DMS153 (cell line): ENCODE measurements around the gene MEF2D.

ENCODE experiments used
- DNase-seq: peaks from one replicate; lab custom pipeline; 2025; lab: John Stamatoyannopoulos, UW

The MEF2D gene

DNA sequence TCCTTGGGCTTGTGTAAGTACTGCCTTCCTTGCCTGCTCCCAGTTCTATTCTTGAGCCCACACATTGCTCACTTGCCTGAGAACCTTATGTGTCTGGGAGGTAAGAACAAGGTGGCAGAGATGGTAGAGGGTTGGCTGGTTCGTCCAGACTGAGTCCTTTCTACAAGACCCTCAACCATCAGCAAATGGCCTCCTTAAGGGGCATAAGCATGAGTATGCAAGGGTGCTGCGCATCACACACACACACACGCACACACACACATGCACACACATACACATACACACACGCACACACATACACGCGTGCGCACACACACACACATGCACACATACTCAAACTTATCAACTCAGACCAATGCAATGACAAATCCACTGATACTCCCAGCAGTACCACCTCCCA is 74.6 kb downstream of the MEF2D start:
- DNase-seq = no peak

- no peak for DNase-seq
These were observed 75.7 kb downstream of the MEF2D start for GRCh38 chr1:156424806-156425432.

DNA sequence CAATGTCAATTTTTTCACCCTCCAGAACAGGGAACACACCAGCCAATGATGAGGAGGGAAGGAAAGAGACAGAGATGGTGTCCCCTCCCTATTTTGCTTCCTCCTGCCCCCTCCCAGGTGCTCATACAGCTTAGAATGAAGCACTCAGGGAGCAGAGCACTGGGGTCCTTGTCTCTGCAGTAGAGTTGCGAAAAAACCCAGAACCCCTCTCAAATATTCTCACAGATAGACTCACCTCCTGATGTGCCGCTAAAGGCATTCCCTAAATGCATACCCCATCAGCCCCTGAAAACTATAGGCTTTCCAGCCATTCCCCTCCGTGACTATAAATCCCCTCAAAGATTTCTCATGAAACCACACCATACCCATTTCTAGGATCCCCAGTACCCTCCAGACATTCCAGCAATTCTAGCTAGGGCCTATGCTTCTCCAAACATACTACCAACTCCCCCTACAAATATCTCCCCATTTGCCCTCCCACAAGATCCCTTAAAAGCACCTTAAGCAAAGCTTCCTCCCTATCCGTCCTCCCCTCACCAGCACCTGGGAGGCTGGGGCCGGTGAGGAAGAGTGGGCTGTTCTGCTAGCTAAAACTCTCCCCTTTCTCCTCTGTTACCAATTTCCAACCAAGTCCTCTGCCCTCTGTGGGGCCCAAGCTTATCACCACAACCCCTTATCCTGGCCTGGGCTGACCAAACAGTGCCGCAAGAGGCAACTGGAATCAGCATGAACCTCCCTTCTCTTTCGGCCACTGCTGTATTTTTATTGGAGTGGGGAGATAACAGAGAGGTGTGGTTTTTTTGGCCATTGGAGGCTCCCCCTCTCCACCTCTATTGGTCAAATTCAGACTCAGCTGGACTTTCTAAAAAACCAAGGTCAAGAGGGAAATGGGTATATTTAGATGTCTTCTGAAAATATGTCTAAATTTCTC is 76.9 kb downstream of the MEF2D start:
- no peak for DNase-seq

GRCh38 chr1:156422602-156423091 is 77.9 kb downstream of the MEF2D start:
- no peak for DNase-seq

GRCh38 chr1:156421939-156422601 is 78.5 kb downstream of the MEF2D start:
- no peak for DNase-seq

- DNase-seq = peak; percentile 91
These were observed 79.3 kb downstream of the MEF2D start for GRCh38 chr1:156421062-156421938.

- no peak for DNase-seq
These were observed 80.1 kb downstream of the MEF2D start for GRCh38 chr1:156420205-156421061.

DNA sequence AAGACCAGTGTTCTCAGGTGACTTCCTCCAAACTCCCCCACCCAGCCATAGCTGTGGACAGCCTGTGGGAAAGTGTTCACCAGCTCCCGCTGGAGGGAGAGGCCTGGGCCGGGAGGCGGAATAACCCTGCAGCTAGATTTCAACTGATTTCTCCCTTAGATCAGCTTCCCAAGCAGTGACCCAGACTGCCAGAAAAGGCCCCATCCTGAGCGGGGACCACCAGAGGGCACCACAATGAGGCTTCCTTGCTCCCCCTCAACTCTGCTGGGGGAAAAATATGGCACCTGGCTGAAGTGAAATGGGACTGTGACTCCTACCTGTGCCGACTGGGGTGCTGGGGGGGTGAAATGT is 80.7 kb downstream of the MEF2D start:
- DNase-seq = no peak

- DNase-seq = no peak
These were observed 82.0 kb downstream of the MEF2D start for GRCh38 chr1:156418416-156419070.

- DNase-seq = no peak
These were observed 83.1 kb downstream of the MEF2D start for GRCh38 chr1:156417401-156418020.

DNA sequence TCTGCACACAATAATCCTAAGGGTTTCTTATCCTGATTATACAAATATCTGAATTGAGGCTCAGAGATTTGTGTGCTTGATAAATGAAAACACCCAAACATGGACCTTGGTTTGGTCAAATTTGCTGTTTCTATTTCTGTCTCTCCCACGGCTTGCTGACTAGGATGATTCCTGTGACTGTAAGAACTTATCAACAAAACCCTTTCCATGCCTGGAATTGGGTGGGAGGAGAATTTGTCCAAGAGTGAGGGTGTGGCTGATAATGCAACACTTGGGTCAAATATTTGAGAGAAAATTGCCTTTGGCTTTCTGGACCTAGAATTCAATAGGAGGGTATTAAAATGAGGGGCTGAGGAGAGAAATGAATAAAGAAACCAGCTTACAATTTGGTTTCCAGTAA is 83.6 kb downstream of the MEF2D start:
- DNase-seq = no peak

- no peak for DNase-seq
These were observed 86.0 kb downstream of the MEF2D start for GRCh38 chr1:156414461-156415064.
